Stimulated activated memory B cell treated with anti-CD40 and anti-IgM and Interleukin-4, amounts not matched to agents 10 μg/mL and 1 μg/mL and 100 μg/mL, for 72 hours (primary cell): ENCODE results near the gene PNCK.
"Not testable (repeated sequence)": the region's sequence is repeated elsewhere in the genome, so short reads cannot be mapped to it uniquely, and the experiment has no call there.

Experiments
- ATAC-seq: fragments of 150-1000 bp; cut with Tn5 transposase; 2 replicates; pipeline ENCODE4 v1.10.0; 2021
- H3K27ac Mint-ChIP-seq: one replicate; pipeline ENCODE4 v1.8.0; 2022; ENCODE audit warnings: mild to moderate bottlenecking, mixed read lengths
- H3K27me3 Mint-ChIP-seq: one replicate; pipeline ENCODE4 v1.8.0; 2022; ENCODE audit warnings: mixed read lengths
- H3K36me3 Mint-ChIP-seq: one replicate; pipeline ENCODE4 v1.8.0; 2022; ENCODE audit warnings: mixed read lengths
- H3K4me1 Mint-ChIP-seq: one replicate; pipeline ENCODE4 v1.8.0; 2022; ENCODE audit warnings: mixed read lengths
- H3K4me3 Mint-ChIP-seq: one replicate; pipeline ENCODE4 v1.8.0; 2022; ENCODE audit warnings: mild to moderate bottlenecking, moderate library complexity, mixed read lengths
- H3K9me3 Mint-ChIP-seq: one replicate; pipeline ENCODE4 v1.8.0; 2022; ENCODE audit warnings: mixed read lengths

The PNCK gene

DNA sequence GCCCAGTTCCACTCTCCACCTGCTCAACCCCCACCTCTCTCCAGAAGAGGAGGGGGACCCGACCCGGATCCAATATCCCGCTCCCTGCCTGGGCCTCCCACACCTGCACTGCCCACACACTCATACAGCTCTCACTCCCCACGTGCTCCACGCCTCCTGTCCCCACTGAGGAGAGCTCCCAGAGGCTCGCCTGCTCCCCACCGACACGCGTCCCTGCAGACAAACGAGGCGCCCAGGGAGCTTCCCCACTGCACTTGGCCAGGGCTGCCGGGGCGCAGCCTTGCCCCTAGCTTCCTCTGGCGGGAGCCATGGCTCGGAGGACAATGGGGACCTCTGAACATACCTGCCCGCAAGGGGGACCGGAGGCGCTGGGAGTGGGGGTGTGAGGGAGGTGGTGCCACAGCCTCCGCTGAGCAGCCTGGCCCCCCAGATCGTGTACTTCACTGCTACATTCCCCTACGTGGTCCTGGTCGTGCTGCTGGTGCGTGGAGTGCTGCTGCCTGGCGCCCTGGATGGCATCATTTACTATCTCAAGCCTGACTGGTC lies 19.1 kb upstream of the PNCK start:
- Mint-ChIP-seq H3K27me3 (peaks cover 10% of the 10 kb centered on the region), H3K36me3 (peaks cover 15% of the 10 kb centered on the region), H3K4me1 (no peaks in the 10 kb centered on the region), H3K9me3 (no peaks in the 10 kb centered on the region), H3K27ac (no peak overlapping the region), H3K4me3 (no peak overlapping the region)
- no peak for ATAC-seq

DNA sequence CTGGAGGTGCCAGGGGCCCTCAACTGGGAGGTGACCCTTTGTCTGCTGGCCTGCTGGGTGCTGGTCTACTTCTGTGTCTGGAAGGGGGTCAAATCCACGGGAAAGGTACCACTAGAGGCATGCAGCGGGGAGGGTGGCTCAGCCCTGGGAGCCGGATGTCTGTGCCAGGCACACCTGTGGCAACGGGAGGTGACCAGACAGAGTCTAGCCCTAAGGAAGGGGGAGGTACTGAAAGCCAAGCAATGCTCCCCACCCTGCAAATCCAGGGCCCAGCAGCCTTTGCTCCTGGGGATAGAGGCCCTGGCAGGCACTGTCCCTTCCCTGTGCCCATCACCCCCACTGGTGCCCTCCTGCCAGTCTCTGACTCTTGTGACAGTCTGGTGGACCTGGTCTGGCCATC lies 18.4 kb upstream of the PNCK start:
- H3K27ac Mint-ChIP-seq: no peak overlapping the region
- no peak for ATAC-seq
- H3K27me3 Mint-ChIP-seq: peaks cover 16% of the 10 kb centered on the region
- H3K9me3 Mint-ChIP-seq: no peaks in the 10 kb centered on the region
- H3K36me3 Mint-ChIP-seq: peaks cover 9% of the 10 kb centered on the region
- H3K4me3 Mint-ChIP-seq: no peak overlapping the region
- H3K4me1 Mint-ChIP-seq: peaks cover 6% of the 10 kb centered on the region

DNA sequence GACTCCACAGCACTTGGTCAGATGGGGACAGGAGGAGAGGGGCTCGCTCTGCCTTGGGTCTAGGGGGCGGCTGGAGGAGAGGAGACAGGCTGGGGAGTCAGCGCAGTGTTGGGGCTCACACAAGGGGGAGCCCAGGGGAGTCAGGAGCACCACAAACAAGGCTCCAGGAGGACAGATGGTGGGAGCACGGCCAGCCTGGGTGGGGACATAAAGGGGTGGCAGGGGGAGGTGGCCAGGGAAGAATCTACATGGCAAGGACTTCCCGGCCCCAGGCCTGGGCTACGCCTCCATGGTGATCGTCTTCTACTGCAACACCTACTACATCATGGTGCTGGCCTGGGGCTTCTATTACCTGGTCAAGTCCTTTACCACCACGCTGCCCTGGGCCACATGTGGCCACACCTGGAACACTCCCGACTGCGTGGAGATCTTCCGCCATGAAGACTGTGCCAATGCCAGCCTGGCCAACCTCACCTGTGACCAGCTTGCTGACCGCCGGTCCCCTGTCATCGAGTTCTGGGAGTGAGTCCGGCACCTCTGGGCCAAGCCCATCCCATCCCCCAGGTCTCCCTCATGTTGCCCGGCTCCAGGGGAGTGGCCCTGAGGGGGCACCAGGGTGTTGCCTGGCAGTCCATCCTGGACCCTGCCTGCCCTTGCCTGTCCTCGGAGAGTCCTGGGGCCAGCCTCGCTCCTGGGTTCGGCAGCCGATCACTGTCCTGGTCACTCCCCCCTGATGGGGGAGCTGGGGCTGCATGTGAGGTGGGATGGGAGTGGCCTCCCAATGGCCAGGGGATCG lies 17.6 kb upstream of the PNCK start:
- H3K4me3 Mint-ChIP-seq, H3K9me3 Mint-ChIP-seq, H3K36me3 Mint-ChIP-seq, ATAC-seq, H3K4me1 Mint-ChIP-seq, H3K27ac Mint-ChIP-seq: not testable (repeated sequence)
- H3K27me3 Mint-ChIP-seq: peaks cover 18% of the 10 kb centered on the region

DNA sequence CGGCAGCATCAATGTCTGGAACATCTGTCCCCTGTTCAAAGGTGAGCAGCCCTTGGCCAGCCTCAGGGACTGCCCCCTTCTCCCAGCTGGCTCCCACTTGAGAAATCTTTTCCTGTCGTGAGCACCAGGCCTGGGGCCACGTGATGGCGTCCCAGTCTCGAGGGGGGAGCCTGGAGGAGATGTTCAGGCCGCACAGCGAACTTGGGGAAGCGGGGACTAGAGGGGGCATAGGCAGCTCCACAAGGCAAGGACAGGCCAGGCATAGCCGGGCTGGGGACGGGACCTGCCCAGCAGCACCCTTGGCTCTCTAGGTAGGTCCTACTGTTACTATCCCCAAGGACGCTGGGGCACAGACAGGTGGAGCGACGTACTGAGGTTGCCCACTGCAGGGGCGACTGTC lies 16.9 kb upstream of the PNCK start:
- H3K4me1 Mint-ChIP-seq: peaks cover 6% of the 10 kb centered on the region
- peaks cover 4% of the 10 kb centered on the region for H3K36me3 Mint-ChIP-seq
- no peak overlapping the region for H3K27ac Mint-ChIP-seq
- no peak for ATAC-seq
- H3K4me3 Mint-ChIP-seq: no peak overlapping the region
- H3K27me3 Mint-ChIP-seq: peaks cover 18% of the 10 kb centered on the region
- H3K9me3 Mint-ChIP-seq: no peaks in the 10 kb centered on the region

DNA sequence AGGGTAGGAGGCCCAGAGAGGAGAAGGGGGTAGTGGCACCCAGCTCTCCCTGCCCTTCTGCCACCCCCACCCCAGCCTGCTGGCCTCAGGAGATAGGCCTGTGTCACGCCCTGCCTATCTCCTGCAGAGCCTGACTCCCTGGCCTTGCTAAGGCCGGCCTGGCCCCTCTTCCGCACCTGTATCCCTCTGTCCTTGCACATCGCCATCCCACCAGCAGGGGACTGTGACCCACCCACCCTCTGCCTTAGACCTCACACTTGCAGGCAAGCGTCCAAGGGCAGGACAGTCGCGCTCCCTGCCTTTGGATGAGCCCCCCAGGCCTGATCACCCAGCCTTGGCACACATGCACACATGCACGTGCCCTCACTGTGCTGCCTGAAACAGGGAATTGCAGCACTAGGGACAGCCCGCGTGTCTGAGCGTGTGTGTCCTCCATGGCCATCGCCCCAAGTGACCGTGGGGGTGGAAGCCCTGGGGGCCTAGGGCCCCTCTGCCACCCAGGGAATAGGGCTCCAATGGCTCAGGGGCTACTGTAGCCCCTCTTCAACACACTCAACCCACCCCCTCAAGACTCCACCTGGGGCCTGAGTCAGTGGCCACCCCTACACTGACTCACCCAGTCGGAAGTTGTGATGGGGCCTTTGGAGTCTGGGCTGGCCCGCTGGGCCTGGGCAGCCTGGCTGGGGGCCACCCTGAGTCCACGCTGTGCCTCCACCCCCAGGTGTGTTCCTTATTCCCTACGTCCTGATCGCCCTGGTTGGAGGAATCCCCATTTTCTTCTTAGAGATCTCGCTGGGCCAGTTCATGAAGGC lies 16.2 kb upstream of the PNCK start:
- Mint-ChIP-seq H3K4me3 (no peak overlapping the region), H3K36me3 (peaks cover 4% of the 10 kb centered on the region), H3K27ac (no peak overlapping the region), H3K27me3 (peaks cover 18% of the 10 kb centered on the region), H3K9me3 (no peaks in the 10 kb centered on the region), H3K4me1 (peaks cover 6% of the 10 kb centered on the region)
- no peak for ATAC-seq

DNA sequence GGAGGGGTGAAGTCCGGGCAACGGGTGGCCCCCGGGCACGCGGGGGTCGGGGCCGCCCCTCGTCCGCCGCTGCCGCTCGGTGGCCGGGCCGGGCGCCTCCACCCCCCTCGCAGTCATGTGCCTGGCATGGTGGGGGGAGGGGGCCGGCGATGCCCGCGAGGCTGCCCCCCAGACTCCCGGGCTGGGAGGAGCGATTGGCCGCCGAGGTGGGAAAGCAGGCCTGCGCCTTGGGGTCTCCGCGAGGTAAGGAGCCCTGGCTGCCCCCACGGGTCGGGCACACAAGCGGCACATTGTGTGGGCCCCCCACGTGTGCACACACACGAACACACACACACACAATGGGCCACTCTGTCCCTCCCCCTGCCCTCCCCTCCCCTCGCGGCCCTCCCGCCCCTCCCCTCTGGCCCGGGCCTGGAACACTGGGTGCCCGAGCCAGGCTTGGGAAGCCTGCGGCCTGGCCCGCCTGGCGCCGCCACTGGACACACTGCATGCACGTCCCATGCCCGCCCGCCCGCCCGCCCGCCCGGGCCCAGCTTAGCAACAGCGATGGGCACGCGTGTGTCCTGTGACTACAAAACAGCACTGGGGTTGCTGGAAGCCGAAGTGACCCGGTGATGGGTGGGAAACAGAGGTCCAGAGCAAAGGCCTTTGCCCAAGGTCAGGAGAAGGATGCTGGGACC lies 15.4 kb upstream of the PNCK start:
- no peak overlapping the region for H3K4me3 Mint-ChIP-seq
- H3K27ac Mint-ChIP-seq: no peak overlapping the region
- no peaks in the 10 kb centered on the region for H3K9me3 Mint-ChIP-seq
- peaks cover 18% of the 10 kb centered on the region for H3K27me3 Mint-ChIP-seq
- H3K4me1 Mint-ChIP-seq: peaks cover 6% of the 10 kb centered on the region
- H3K36me3 Mint-ChIP-seq: peaks cover under 1% of the 10 kb centered on the region
- ATAC-seq: no peak

DNA sequence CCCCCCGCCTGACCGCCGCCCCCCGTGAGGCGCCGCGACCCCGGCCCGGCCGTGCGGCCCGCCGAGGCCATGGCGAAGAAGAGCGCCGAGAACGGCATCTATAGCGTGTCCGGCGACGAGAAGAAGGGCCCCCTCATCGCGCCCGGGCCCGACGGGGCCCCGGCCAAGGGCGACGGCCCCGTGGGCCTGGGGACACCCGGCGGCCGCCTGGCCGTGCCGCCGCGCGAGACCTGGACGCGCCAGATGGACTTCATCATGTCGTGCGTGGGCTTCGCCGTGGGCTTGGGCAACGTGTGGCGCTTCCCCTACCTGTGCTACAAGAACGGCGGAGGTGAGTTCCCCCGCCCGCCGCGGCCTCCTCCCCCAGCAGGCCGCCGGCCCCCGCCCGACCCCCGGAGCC lies 14.9 kb upstream of the PNCK start:
- H3K4me1 Mint-ChIP-seq: peaks cover 6% of the 10 kb centered on the region
- ATAC-seq: peak; percentile 21
- no peaks in the 10 kb centered on the region for H3K9me3 Mint-ChIP-seq
- no peaks in the 10 kb centered on the region for H3K36me3 Mint-ChIP-seq
- no peak overlapping the region for H3K27ac Mint-ChIP-seq
- no peak overlapping the region for H3K4me3 Mint-ChIP-seq
- H3K27me3 Mint-ChIP-seq: peaks cover 18% of the 10 kb centered on the region

DNA sequence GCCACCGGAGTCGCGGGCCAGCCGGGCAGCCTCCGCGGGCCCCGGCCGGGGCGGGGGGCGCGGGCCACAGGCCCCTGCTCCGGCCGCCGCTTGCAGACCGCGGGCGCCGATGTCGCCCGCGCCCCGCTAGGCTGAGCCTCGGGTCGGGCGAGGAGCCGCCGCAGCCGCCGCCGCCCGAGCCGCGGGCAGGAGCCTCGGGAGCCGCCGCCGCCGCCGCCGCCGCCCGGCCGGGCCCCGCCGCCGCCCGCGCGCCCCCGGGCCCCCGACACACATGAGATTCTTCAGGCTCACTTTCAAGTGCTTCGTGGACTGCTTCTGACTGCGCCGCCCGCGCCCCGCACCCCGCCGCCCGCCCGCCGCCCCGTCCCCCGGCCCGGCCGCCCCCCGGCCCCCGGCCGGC lies 14.5 kb upstream of the PNCK start:
- H3K9me3 Mint-ChIP-seq: no peaks in the 10 kb centered on the region
- ATAC-seq: peak; percentile 9
- H3K27ac Mint-ChIP-seq: no peak overlapping the region
- peaks cover 18% of the 10 kb centered on the region for H3K27me3 Mint-ChIP-seq
- no peak overlapping the region for H3K4me3 Mint-ChIP-seq
- H3K36me3 Mint-ChIP-seq: no peaks in the 10 kb centered on the region
- H3K4me1 Mint-ChIP-seq: peaks cover 6% of the 10 kb centered on the region

DNA sequence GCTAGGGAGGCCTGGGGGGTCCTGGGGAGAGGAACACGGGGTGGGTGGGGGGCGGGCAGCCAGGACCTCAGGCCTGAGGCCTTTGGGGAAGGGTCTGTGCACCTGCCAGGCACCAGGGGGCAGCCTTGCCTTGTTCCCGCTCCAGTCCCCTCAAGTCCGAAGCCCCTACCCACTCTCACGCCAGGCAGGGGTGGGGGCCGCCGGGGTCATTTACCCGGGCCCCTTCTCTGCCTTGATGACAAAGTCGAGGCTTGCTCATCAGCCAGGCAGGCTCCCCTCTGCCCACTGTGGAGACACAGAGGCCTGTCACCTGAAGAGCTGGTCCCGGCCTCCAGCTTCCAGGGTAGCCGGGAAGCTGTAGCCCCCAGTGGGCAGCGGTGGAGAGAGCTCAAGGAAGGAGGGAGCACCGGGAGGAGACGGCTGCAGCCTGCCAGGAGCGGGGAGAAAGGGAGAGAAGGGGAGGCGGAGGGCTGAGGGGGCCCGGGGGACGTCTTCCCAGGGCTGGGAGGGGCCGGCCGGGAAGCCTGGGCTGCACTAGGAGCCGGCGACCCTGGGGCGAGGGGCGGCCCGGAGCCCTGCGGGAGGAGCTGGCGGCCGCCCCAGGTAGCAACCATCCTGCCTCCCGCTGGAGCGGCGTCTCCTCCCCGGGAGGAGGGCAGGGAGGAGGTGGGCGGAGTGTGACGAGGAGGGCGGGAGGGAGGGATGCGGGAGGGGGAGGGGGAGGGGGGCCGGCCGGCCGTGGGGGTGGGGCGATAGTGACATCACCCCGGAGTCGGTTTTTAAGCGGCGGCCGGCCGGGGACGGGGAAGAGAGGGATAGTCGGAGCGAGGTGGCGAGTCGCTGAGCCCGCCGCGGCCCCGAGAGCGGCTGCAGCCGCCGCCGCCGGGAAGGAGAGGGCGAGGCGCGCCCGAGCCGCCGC lies 13.8 kb upstream of the PNCK start, which contains the start of gene SLC6A8:
Gene SLC6A8, plus strand, starts transcription at position 806 of the 919 bp plus-strand sequence. CDS start 649 bp downstream, outside the sequence.
- H3K4me1 Mint-ChIP-seq: peaks cover 6% of the 10 kb centered on the region
- H3K27me3 Mint-ChIP-seq: peaks cover 18% of the 10 kb centered on the region
- ATAC-seq: peak; percentile 27
- H3K4me3 Mint-ChIP-seq: peak within 1 kb of the TSS; percentile 90
- peak within 1 kb of the TSS; percentile 62 for H3K27ac Mint-ChIP-seq
- H3K9me3 Mint-ChIP-seq: no peaks in the 10 kb centered on the region
- H3K36me3 Mint-ChIP-seq: no peaks in the 10 kb centered on the region

DNA sequence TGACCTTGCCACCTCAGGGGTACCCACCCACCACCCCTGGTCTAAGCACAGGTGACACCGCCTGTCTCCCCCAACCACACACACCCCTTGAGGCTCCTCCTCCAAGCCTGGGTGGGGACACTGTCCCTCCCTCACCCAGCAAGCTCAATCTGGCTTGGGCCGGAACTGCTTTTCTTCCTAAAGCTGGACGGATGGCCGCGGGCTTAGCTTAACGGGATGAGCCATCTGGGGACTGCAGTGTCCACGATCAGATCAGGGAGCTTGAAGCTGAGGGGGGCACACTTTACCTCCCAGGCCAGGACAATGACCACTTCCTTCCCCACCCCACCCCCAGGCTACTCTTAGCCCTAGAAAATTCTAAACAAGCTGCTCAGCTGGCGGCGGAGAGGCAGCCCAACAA lies 13.1 kb upstream of the PNCK start:
- no peak overlapping the region for H3K27ac Mint-ChIP-seq
- ATAC-seq: no peak
- no peaks in the 10 kb centered on the region for H3K36me3 Mint-ChIP-seq
- peak overlapping the region; percentile 15 for H3K4me3 Mint-ChIP-seq
- H3K27me3 Mint-ChIP-seq: peaks cover 18% of the 10 kb centered on the region
- no peaks in the 10 kb centered on the region for H3K9me3 Mint-ChIP-seq
- H3K4me1 Mint-ChIP-seq: peaks cover 6% of the 10 kb centered on the region

DNA sequence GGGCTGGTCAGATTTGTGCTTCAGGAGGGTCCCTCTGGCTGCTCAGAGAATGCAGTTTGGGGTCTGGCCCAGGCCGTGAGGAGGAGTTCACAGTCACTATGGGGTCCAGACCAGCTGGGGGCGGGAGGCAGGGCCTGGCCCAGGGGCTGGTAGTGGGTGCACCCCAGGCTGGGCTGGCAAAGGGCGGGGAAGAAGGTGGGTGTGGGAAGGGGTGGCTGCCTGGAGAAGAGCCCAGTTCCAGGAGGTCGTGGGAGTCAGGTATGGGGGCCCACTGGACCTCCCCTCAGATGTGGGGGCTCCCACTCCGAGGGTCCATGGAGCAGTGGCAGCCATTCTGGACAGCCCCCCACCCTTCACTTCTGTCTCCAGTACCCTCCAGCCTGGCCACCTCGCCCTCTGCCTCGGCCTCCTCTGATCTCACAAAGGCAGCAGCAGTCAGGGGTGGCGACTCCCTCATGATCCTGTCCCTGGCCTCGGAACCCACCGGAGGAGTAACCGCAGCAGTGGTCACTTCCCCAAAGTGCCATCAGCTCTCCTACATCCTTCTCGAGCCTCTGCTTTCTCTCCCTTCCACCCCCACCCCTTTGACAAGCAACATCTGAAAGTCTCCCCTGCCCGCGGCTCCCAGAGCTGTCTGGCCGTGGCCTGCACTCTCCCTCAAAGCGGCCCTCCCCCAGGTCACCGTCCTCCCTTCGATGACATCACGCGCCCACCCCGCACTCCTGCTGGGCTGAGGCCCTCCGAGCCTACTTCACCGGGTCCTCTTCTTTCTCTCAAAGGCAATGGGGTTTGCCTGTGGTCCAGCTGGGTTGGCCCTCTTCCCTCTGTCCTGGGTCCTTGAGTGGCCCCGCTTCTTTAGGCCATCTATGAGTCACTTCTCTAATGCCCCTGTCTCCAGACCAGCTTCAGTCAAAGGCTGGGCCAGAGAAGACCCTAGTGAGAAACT lies 12.4 kb upstream of the PNCK start:
- no peak for ATAC-seq
- Mint-ChIP-seq H3K4me1 (peaks cover 6% of the 10 kb centered on the region), H3K36me3 (no peaks in the 10 kb centered on the region), H3K9me3 (no peaks in the 10 kb centered on the region), H3K4me3 (no peak overlapping the region), H3K27ac (no peak overlapping the region), H3K27me3 (peaks cover 18% of the 10 kb centered on the region)

DNA sequence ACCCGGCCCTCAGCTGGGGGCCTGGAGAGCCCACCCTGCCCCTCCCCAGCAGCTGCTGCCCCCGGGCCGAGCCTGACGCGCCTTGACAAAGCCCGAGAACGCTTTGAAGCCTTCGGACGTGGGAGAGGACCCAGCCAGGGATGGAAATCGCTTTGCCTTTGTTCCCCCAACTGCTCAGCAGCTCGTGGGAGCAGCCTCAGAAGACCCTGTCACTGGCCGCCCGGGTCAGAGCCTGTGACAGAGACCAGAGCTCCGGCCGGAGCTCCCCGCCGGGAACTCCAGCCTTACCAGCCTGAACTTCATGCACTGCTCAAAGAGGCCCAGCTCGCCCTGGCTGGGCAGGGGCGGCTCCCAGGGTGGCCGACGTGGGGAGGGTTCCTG lies 11.5 kb upstream of the PNCK start:
- no peak for ATAC-seq
- Mint-ChIP-seq H3K36me3 (no peaks in the 10 kb centered on the region), H3K9me3 (no peaks in the 10 kb centered on the region), H3K27ac (no peak overlapping the region), H3K4me3 (no peak overlapping the region), H3K27me3 (peaks cover 12% of the 10 kb centered on the region), H3K4me1 (peaks cover 6% of the 10 kb centered on the region)

DNA sequence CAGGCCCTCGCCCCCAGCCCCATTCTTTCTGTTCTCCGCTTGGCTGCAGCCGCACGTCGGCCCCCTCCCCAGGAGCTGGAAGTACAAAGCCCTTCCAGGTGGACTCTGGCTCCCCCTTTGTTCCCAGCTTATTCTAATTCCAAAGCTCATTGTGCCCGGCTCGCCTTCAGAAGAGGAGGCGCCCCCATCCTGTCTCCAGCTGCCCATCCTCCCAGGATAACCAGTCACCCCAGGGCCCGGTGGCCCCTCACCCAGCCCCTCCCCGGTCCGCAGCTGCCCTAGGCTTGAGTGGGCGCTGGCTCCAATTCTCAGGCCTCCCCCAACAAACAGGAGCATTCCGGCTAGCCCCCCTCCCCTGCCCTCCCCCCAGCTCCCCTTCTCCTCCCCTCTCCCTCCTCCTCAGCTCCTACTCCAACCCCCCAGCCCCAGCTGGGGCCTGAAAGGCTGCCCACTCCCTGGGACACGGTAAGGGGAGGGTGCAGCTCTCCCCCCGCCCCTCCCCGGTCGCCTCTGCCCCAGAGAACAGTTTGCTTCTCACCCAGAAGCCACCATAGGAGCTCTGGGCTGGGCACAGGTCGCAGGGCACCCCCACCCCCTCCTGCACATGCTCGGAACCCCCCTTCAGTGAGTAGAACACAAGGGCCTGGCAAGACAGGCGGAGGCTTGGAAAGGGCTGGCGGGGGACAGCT lies 11.0 kb upstream of the PNCK start:
- Mint-ChIP-seq H3K4me3 (no peak overlapping the region), H3K36me3 (no peaks in the 10 kb centered on the region), H3K9me3 (no peaks in the 10 kb centered on the region), H3K27ac (no peak overlapping the region), H3K27me3 (peaks cover 8% of the 10 kb centered on the region), H3K4me1 (peaks cover 6% of the 10 kb centered on the region)
- no peak for ATAC-seq
